Nephron progenitor cell (in vitro differentiated cells): ENCODE measurements around the gene SNRK.

Experiments
- DNase-seq: peaks from one replicate; pipeline ENCODE4 v3.0.0; 2021
- H3K27ac Mint-ChIP-seq: 2 replicates; pipeline ENCODE4 v1.8.0; 2021; ENCODE audit warnings: mild to moderate bottlenecking, moderate library complexity, mixed read lengths
- H3K27me3 Mint-ChIP-seq: 2 replicates; pipeline ENCODE4 v1.8.0; 2021; ENCODE audit warnings: mild to moderate bottlenecking, low read depth, mixed read lengths; ENCODE audit not compliant: poor library complexity
- H3K36me3 Mint-ChIP-seq: 2 replicates; pipeline ENCODE4 v1.8.0; 2021; ENCODE audit warnings: low read depth, mixed read lengths
- H3K4me1 Mint-ChIP-seq: 2 replicates; pipeline ENCODE4 v1.8.0; 2021; ENCODE audit warnings: mixed read lengths
- H3K4me3 Mint-ChIP-seq: 2 replicates; pipeline ENCODE4 v1.8.0; 2021; ENCODE audit warnings: mild to moderate bottlenecking, moderate library complexity, mixed read lengths
- H3K9me3 Mint-ChIP-seq: 2 replicates; pipeline ENCODE4 v1.8.0; 2021; ENCODE audit warnings: mild to moderate bottlenecking, moderate library complexity, mixed read lengths
- CTCF ChIP-seq: fragments of 200-600 bp; sonication (generic); IDR thresholded peaks from 2 replicates; pipeline ENCODE4 v1.5.0; 2021; ENCODE audit warnings: antibody characterized with exemption

Gene SNRK

GRCh38 chr3:43388175-43388574 is 101.8 kb downstream of the SNRK start:
- peaks cover 6% of the 10 kb centered on the region for H3K27me3 Mint-ChIP-seq
- no peak for TF ChIP-seq CTCF
- H3K36me3 Mint-ChIP-seq: peaks cover 14% of the 10 kb centered on the region
- H3K4me1 Mint-ChIP-seq: no peaks in the 10 kb centered on the region
- DNase-seq: no peak
- H3K27ac Mint-ChIP-seq: no peak overlapping the region
- peaks cover 19% of the 10 kb centered on the region for H3K9me3 Mint-ChIP-seq
- H3K4me3 Mint-ChIP-seq: no peak overlapping the region

GRCh38 chr3:43388915-43389314 is 102.6 kb downstream of the SNRK start:
- Mint-ChIP-seq H3K4me1 (no peaks in the 10 kb centered on the region), H3K9me3 (peaks cover 13% of the 10 kb centered on the region), H3K4me3 (no peak overlapping the region), H3K27me3 (peaks cover 6% of the 10 kb centered on the region), H3K27ac (no peak overlapping the region), H3K36me3 (peaks cover 20% of the 10 kb centered on the region)
- no peak for DNase-seq
- TF ChIP-seq CTCF: no peak

GRCh38 chr3:43389388-43390254 is 103.3 kb downstream of the SNRK start:
- H3K36me3 Mint-ChIP-seq: peaks cover 15% of the 10 kb centered on the region
- no peak for TF ChIP-seq CTCF
- peaks cover 6% of the 10 kb centered on the region for H3K27me3 Mint-ChIP-seq
- no peak overlapping the region for H3K27ac Mint-ChIP-seq
- peaks cover 8% of the 10 kb centered on the region for H3K9me3 Mint-ChIP-seq
- no peak for DNase-seq
- H3K4me1 Mint-ChIP-seq: peaks cover 6% of the 10 kb centered on the region
- H3K4me3 Mint-ChIP-seq: no peak overlapping the region

GRCh38 chr3:43390255-43390588 is 103.9 kb downstream of the SNRK start:
- Mint-ChIP-seq H3K27me3 (peaks cover 6% of the 10 kb centered on the region), H3K36me3 (peaks cover 9% of the 10 kb centered on the region), H3K27ac (peak overlapping the region; percentile 79), H3K4me3 (no peak overlapping the region), H3K4me1 (peaks cover 6% of the 10 kb centered on the region), H3K9me3 (peaks cover 2% of the 10 kb centered on the region)
- DNase-seq: no peak
- no peak for TF ChIP-seq CTCF

GRCh38 chr3:43391621-43392020 is 105.3 kb downstream of the SNRK start:
- no peak overlapping the region for H3K4me3 Mint-ChIP-seq
- no peak overlapping the region for H3K27ac Mint-ChIP-seq
- TF ChIP-seq CTCF: no peak
- DNase-seq: no peak
- peaks cover 6% of the 10 kb centered on the region for H3K4me1 Mint-ChIP-seq
- no peaks in the 10 kb centered on the region for H3K9me3 Mint-ChIP-seq
- H3K27me3 Mint-ChIP-seq: peaks cover 6% of the 10 kb centered on the region
- peaks cover 6% of the 10 kb centered on the region for H3K36me3 Mint-ChIP-seq

GRCh38 chr3:43394041-43394554 is 107.8 kb downstream of the SNRK start:
- no peak for DNase-seq
- H3K4me1 Mint-ChIP-seq: peaks cover 6% of the 10 kb centered on the region
- peaks cover 6% of the 10 kb centered on the region for H3K36me3 Mint-ChIP-seq
- H3K4me3 Mint-ChIP-seq: no peak overlapping the region
- H3K9me3 Mint-ChIP-seq: no peaks in the 10 kb centered on the region
- H3K27ac Mint-ChIP-seq: peak overlapping the region; percentile 2
- no peak for TF ChIP-seq CTCF
- peaks cover 6% of the 10 kb centered on the region for H3K27me3 Mint-ChIP-seq
